HFF-Myc (cell line): ENCODE results near the gene CAT.
A peak's percentile ranks its signal among the peaks of the same experiment; 100 is the strongest.

Source experiments
- DNase-seq: peaks from one replicate; pipeline ENCODE4 v3.0.0-alpha.2; 2011; ENCODE audit warnings: low read depth; ENCODE audit errors: extremely low read depth
- H3K4me3 ChIP-seq: replicated peaks from 2 replicates; pipeline ENCODE4 v1.5.1; 2011; ENCODE audit warnings: low read depth, mild to moderate bottlenecking, control low read depth, low read length
- TF ChIP-seq, protein P1 (sequence below): IDR thresholded peaks from 2 replicates; pipeline ENCODE4 v1.5.1; 2012; ENCODE audit warnings: mild to moderate bottlenecking, low read depth, low read length, control low read depth; ENCODE audit errors: missing control alignments

CAT gene

DNA sequence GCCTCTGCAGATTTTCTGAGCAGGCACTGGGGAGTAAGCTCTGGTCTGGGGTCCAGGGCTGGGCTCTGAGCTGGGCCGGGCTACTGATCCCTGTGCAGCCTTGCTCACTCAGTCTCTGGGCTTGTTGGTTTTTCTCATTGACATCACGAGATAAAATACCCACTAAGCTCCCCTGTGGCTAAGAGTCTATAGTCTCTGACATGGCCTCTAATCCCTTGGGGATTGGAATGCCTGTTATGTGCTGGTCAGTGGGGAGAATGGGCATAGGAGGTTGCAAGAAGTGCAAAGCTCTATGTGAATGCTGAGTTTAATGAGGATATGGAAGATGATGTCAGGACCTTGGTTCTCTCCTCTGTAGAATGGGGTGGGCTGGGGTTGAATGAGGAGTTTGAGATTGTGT lies 51.6 kb downstream of the CAT start:
- DNase-seq: no peak
- no peak overlapping the region for H3K4me3 ChIP-seq
- TF ChIP-seq, protein P1, sequence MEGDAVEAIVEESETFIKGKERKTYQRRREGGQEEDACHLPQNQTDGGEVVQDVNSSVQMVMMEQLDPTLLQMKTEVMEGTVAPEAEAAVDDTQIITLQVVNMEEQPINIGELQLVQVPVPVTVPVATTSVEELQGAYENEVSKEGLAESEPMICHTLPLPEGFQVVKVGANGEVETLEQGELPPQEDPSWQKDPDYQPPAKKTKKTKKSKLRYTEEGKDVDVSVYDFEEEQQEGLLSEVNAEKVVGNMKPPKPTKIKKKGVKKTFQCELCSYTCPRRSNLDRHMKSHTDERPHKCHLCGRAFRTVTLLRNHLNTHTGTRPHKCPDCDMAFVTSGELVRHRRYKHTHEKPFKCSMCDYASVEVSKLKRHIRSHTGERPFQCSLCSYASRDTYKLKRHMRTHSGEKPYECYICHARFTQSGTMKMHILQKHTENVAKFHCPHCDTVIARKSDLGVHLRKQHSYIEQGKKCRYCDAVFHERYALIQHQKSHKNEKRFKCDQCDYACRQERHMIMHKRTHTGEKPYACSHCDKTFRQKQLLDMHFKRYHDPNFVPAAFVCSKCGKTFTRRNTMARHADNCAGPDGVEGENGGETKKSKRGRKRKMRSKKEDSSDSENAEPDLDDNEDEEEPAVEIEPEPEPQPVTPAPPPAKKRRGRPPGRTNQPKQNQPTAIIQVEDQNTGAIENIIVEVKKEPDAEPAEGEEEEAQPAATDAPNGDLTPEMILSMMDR: no peak

DNA sequence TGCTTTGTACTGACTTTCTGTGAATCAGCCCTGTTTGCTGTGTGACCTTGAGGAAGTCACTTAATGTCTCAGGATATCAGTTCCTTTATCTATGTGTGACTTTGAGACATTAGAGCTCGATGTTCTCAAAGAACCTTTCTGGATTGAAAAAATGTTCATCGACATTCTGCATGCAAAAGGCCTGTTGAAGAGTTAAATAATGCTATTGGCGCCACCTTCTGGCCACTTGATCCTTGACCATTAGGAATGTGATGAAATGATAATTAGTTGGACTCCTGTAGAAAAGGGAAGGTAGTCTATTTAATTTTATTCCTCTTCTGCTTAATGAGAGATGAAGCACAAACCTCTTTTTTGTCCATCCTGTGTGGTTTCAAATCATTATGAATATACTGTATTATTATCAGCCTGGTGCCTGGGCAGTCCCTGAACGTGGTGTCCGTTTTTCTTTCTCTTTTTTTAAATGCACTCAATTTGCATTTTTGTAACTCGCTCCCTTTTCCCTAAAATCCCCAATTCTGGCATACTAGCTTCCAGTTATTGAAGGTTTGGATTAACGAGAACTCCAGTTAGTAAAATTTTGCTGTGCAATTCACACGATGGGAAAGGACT lies 54.2 kb downstream of the CAT start:
- TF ChIP-seq, protein P1: peak; percentile 54
- H3K4me3 ChIP-seq: no peak overlapping the region
- peak; percentile 56 for DNase-seq

DNA sequence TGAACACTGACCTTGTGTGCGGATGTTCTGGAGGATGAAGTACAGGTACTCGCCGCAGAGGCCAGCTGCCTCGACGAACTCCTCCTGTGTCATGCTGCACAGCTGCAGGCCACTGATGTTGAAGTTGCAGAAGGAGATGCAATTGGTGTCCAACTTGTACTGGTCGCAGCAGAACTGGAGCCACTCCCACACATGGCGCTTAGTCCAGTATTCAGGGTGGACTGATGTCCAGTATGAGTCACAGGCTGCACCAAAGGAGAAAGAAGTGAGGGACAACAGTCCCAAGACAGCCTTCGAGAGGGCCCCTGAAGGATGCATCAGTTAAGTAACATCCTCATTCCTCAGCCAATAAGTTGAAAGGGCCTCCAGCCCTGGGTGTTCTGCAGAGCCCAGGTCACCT lies 54.7 kb downstream of the CAT start:
- TF ChIP-seq, protein P1: no peak
- no peak overlapping the region for H3K4me3 ChIP-seq
- DNase-seq: no peak

DNA sequence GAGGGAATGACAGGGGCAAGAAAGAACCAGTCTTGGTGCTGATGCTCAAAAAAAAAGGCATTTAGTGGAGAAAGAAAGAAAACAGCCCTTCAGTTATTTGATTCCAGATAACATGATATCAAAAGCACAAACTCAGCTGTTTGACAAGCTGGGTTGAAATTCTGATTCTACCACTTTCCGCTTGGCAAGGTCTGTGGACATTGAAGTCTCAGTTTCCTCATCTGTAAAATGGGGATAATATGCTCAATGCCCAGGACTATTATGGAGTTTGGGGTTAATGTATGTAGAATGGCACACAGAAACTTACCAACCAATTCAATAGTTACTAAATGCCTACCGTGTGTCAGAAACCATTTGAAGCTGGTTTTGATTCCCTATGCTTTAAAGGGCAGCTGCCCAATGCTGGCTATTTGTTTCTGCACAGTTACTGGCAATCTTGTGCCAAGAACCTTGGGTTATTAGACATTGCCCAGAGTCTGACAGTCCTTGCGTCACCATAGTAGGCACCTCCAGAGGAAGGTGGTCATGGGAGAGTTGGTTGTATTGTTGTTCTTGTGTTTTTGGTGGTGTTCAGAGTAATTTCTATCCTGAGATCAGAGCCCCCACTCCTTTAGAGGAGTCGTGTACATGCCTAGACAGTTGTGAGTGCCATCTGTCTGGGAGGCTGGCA lies 55.3 kb downstream of the CAT start:
- no peak for DNase-seq
- TF ChIP-seq, protein P1: no peak
- no peak overlapping the region for H3K4me3 ChIP-seq

DNA sequence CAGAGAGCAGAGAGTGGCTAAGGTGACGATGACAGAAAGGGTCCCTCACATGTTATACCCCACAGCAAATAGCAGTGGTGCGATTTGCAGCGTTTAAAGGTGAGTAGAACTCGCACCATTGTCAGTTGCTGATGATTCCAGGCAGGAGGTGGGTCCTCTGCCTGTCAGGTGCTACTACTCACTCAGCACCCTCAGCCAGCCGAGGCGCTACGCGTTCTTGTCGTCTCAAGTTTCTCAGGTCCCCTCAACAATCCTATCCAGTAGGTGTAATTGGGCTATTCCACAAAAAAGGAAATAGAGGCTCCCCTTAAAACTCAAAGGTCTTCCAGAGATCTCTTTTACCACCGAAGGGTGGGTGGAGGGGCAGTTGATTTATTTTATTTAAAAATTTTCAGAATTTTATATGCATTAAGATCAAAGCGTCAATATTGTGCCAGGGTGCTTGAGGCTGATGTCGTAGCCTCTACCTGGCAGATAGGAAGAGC lies 56.5 kb downstream of the CAT start:
- TF ChIP-seq, protein P1: no peak

DNA sequence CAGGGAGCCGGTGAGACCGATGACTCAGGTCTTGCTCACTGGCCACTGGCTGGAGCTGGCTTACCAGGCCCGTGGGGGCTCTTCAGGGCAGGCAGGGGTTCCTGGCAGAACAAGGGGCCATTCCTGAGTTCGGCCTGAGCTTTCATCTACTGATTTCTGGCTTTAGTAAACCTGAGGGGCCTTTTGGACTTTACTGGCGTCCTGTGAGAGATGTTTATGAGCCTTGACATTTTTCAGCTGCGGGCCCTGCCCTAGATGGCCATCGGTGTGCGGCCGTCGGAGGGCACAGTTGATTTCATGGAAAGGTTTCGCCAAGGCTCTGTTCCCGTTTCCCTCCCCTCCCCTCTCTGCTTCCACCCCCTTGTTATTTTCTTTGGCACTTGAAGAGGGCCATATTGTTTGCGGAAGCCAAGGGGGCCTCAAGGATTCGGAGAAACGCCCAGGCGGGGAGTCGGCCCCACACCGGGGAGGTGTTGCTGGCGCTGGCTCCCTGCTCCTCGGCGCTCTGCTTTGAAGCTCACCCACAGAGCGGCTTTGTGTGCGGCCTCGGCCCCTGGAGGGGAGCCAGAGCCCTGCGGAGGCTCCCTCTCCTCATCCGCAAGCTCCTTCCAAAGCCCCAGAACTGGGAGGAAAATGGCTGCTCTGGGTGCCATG lies 57.1 kb downstream of the CAT start:
- no peak overlapping the region for H3K4me3 ChIP-seq
- TF ChIP-seq, protein P1: no peak
- DNase-seq: no peak

More for the DNA sequence above, 56.5 kb downstream of the CAT start:
- no peak for DNase-seq
- H3K4me3 ChIP-seq: no peak overlapping the region
